Stimulated activated CD4-positive, alpha-beta T cell treated with anti-CD3 and anti-CD28 coated beads, Interleukin-4, amount 100 ng/mL, for 24 hours (primary cell): Measurements from ENCODE around the gene ALOX12B.
"Not testable (repeated sequence)": the region's sequence is repeated elsewhere in the genome, so short reads cannot be mapped to it uniquely, and the experiment has no call there.

Source experiments
- DNase-seq: peaks from one replicate; pipeline ENCODE4 v3.0.0-alpha.2; 2020

ALOX12B gene

DNA sequence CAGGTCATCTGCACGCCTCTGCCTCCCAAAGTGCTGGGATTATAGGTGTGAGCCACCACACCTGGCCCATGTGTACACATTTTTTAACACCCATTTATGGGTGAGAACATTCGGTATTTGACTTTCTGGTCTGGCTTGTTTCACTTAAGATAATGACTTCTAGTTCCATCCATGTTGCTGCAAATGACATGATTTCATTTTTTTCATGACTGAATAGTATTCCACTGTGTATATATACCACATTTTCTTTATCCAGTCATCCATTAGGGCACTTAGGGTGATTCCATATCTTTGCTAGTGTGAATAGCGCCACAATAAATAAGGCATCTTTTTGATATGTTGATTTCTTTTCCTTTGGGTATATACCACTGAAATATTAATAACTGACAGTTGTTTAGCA is 5.6 kb downstream of the ALOX12B start:
- no peak for DNase-seq

DNA sequence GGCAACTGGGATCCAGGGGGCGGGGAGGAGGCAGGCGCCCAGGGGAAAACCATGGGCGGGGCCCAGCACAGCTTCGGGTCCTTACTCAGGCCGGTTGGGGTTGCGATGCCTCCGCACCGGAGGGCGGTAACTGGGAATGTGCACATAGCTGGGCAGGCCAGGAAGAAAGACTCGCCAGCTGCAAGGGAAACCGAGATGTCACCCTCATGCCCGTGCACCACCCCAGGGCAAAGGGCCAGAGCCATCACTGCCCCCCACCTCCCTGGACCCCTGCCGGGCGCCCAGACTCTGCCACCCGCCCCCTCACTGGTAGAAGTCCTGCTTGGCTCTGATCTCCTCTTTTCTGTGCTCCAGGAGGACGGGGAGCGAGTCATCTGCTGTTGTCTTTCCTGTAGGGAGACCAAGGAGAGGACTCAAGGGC is 6.7 kb downstream of the ALOX12B start:
- no peak for DNase-seq

DNA sequence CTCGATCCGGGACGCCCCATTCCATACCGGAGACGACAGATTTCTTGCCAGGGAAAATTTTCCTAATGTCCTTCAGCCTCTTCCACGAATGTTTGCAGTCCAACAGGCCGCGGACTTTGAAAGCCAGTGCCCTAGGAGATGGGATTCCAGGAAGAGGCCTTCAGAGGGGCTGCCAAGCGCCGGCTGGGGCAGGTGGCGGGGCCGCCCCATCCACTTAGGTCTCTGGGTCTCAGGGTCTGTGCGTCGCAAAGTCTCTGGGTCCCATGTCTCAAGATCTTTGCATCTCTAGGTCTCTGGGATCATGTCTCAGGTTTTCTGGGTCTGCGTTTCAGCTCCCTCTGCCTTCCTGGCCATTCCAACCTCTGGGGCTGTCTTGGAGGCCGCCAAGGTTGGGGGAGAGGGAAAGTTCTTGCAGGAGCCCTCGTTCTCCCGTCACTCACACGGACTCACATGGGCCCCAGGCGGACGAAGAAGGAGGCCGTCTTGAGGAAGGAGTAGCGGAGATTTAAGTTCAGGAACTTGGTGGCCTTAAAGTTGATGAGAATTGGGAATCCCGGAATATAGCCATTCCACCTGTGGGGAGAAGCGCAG is 7.2 kb downstream of the ALOX12B start:
- DNase-seq: no peak

DNA sequence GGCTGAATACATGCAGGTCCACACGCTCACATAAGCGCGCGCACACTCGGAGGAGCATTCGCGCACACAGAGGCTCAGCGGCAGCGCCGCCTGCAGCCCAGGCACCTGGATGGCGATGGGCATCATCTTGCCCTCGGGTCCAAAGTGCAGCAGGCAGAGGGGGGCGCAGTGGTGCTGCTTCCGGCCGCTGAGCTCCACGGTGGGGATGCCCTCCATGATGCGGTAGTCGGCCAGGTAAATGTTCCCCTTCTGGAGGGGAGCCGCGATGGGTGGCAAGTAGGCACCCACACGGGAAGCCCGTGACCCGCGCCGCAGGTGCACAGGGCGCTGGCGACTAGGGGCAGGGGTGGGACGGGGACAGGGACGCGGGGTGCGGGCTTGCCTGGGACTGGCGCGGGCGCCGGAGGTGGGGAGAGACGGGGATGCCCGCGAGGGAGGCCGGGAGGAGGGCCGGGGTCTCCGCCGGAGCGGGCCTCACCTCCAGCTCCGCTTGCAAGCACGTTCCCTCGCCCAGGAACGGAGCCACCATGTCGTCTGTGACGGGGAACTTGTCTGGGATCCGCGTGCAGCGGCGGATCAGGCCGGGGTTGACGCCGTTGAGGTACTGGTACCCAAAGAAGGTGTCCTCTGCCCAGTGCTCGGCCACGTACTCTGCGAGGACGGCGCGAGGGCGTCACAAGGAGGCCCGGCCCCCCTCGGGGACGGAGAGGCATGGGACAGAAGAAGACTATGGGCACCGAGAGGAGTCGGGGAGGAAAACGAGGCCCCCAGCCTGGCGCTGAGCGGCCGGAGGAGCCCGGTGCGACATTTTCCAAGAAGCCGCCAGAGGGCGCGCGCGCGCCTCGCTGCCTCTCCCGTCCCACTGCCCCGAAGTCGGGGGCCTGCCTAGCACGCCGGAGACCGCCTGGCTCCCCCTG is 8.0 kb downstream of the ALOX12B start:
- peak; percentile 82 for DNase-seq

DNA sequence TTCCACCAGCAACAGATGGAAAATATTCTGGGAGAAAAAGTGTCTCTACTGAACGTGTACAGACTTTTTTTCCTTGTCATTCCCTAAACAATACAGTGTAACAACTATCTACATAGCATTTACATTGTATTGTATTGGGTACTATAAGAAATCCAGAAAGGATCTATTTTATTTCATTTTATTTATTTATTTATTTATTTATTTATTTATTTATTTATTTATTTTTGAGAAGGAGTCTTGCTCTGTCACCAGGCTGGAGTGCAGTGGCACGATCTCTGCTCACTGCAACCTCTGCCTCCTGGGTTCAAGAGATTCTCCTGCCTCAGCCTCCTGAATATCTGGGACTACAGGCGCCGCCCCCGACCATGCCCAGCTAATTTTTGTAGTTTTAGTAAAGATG is 9.6 kb downstream of the ALOX12B start:
- not testable (repeated sequence) for DNase-seq

GRCh38 chr17:8076502-8077266 is 10.8 kb downstream of the ALOX12B start:
- DNase-seq: no peak

GRCh38 chr17:8075574-8076342 is 11.8 kb downstream of the ALOX12B start:
- no peak for DNase-seq

GRCh38 chr17:8075081-8075480 is 12.4 kb downstream of the ALOX12B start:
- no peak for DNase-seq

GRCh38 chr17:8074554-8074953 is 13.0 kb downstream of the ALOX12B start:
- DNase-seq: no peak

GRCh38 chr17:8073627-8074484 is 13.7 kb downstream of the ALOX12B start:
- peak; percentile 88 for DNase-seq

GRCh38 chr17:8072729-8073461 is 14.6 kb downstream of the ALOX12B start:
- DNase-seq: peak; percentile 17

GRCh38 chr17:8072341-8072728 is 15.2 kb downstream of the ALOX12B start:
- DNase-seq: no peak

DNA sequence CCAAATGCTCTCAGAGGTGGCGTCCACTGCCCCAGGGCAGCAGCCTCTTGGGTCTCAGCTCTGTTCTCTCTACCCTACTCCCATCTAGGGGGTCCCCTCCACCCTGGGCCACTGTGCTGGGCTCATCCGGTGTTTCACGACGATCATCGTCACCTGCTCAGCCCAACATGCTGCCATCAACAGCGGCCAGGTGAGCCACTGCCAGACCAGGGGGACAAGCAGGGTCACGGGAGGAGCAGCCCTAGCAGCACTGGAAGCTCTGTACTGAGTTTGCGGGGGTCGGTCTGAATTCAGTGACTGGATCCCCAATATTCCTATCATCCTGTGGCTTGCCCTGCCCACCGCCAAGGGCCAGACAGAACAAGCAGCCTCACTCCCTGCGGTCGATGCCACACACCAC is 16.0 kb downstream of the ALOX12B start:
- DNase-seq: no peak

DNA sequence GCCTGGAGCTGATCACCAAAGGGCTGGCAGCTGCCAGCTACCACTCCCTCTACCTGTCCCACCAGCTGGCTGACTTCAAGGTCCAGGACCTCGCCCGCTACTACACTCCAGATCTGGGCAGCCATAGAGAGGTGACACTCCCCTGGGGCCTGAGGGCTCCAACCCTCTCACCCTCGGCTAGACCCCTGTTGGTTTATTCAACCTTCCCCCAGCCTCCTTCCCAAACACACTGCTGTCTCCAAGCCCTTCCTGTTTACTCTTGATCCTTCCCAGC is 18.0 kb downstream of the ALOX12B start:
- DNase-seq: no peak

GRCh38 chr17:8068736-8069586 is 18.6 kb downstream of the ALOX12B start:
- DNase-seq: no peak

DNA sequence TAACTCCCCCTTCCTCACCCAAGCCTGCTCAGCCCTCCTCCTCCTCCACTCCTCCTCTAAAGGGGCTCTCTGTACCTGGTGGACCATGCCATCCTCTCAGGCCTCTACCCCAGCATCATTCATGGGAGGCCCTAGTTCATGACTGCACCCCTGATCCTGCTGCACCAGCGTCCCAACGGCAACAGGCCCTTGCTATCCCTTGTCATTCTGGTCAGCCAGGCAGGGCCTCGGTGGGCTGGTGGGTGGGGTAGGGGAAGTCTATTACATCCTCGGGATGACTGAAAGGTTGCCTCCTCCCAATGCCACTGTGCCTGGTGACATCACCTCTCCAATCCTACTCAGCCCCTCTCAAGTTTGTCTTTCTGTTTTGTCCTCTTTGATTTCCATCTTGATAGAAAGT is 19.7 kb downstream of the ALOX12B start:
- no peak for DNase-seq

DNA sequence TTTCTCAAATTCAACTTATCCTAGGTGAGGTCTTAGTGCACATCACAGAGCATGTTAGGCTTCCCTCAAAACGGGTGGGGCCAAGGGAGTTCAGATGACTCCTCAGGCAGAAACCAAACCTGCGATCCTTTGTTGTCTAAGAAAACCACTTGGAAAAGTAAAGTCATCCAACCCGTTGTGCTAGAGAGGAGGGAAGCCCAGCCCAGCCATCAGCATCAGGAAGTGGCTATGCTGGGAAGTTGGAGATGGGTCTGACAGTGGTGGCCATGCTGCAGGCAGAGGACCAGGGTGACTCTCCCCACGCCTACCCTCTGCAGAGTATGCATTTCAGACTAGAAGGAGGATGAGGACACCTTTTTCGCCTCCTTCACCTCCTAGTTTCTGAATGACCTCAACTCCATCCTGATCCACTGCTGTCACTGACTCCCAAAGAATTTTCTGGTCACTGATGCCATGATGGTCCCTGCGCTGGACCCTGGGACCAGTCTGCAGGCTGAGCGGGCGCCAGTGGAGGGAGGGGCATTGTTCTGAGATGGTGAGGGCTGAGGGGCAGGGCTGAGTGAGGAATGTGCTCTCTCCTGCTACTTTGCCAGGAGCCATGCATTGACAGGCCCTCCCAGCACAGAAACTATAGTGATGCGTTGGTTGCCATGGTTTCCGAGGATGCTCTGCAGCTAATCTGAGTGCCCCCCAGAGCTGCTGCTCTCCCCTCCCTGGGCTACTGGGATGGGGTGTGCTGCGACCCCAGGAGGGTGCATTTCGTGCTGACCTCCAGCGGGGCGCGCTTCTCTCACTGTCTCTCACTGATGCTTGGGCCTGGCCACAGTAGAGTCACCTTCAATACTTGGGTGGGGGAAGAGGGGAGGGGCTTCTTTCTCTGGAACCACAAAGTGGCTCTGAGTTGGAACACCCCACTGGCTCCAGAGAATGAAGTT is 20.4 kb downstream of the ALOX12B start:
- DNase-seq: no peak

DNA sequence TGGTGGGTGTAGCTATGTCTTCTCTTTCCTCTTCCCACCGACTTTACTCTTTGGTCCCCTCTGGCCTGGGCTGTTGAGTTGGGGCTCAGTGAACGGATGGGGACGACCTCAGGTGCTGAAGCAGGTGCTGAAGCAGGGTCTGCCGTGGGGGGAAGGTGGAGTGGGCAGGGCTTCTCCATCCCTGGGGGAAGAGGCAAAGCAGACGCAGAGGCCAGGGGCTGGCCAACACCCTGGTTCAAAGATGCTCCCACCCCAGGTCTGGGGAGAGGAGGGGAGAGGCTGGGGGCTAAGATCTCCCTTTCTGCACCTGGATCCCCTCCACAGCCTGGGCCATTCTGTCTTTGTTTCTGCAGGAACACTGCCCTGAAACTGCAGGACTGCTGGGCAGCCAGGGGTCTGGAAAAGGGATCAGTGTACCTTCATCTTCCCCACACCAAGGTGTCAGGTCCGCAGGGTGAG is 22.9 kb downstream of the ALOX12B start:
- no peak for DNase-seq
